GM19438 (cell line): ENCODE data around the gene ATP7B.
A peak's percentile ranks its signal among the peaks of the same experiment; 100 is the strongest.

ENCODE experiments used
- ATAC-seq: cut with Tn5 transposase; IDR thresholded peaks from one replicate; pipeline ENCODE4 v1.9.1; 2021; ENCODE audit warnings: low read depth; ENCODE audit not compliant: unreplicated experiment

Gene ATP7B

DNA sequence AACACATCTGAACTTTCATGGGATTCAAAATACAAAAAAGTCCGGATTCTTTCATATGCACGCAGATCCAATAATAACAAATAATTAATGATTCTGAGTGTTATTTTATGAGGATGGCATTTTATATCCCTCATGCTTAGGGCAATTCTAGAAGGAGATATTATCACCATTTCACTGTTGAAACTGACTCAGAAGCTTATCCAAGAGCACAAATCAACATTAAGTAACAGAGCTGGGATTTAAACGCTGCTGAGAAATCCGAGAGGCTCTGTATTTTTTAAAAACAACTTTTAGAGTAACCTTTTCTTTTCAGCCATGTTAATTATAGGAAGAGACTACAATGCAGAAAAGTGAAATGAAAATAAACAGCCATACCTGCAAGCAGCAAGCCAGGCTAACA, 30.3 kb downstream of the ATP7B start:
- no peak for ATAC-seq

GRCh38 chr13:51978796-51979556, 32.3 kb downstream of the ATP7B start:
- no peak for ATAC-seq

DNA sequence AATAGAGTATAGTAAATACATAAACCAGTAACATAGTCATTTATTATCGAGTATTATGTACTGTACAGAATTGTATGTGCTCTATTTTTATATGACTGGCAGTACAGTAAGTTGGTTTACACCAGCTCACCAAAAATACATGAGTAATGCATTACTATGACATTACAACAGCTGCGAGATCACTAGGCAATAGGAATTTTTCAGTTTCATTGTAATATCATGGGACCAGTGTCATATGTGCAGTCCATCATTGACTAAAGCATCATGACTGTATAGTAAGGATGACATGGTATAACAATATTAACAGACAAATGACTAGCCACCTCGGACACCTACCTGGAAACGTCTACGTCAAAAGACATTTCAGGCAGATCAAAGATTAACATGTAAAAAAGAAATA, 33.6 kb downstream of the ATP7B start:
- no peak for ATAC-seq

GRCh38 chr13:51976890-51977289, 34.4 kb downstream of the ATP7B start:
- no peak for ATAC-seq

- no peak for ATAC-seq
Measured at GRCh38 chr13:51976423-51976822, 34.8 kb downstream of the ATP7B start.

- ATAC-seq, result no peak
Measured at GRCh38 chr13:51974482-51974881, 36.8 kb downstream of the ATP7B start.

DNA sequence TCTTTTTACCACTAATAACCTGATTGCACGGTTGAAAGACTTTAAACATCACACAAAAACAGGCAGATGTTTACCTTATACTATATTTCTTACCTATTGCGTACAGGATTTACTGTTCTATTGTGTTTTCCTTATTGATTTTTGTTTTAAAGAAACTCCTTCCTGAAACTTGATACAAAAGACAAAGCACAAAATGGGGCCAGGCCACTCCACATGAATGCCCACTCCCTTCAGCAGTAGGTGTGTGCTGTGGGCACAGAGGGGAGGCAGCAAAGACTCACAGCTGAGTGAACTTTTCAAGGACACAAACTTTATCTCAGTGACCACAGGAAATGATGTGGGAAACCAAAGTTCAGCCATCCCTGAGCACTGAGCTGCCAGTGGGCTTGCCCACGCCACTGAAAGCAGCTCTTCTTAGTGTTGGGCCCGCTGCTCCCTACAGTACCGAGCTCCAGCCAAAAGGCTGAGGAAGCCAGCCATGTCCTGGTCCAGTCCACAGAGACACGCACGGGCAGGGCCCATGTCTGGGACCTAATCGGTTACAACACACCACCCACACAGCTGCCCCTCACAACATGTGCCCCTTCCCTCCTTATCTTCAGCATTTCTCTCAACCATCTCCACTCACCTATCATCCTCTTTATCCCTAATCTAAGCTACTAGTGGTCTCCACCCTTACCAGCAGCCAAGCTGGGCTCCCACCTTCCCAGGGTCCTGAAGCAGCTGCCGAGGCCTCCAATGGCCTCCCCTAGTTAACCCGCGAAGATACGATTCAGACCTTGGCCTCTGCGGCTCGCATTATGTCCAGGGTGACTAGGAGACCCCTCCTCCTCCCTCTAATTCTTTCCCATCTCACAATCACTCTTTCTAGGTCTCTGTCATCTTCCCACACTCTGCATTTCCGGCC, 39.5 kb downstream of the ATP7B start:
- no peak for ATAC-seq

- ATAC-seq, result no peak
Measured at GRCh38 chr13:51970349-51970748, 40.9 kb downstream of the ATP7B start.

- ATAC-seq, result no peak
Measured at GRCh38 chr13:51967482-51968446, 43.5 kb downstream of the ATP7B start.

DNA sequence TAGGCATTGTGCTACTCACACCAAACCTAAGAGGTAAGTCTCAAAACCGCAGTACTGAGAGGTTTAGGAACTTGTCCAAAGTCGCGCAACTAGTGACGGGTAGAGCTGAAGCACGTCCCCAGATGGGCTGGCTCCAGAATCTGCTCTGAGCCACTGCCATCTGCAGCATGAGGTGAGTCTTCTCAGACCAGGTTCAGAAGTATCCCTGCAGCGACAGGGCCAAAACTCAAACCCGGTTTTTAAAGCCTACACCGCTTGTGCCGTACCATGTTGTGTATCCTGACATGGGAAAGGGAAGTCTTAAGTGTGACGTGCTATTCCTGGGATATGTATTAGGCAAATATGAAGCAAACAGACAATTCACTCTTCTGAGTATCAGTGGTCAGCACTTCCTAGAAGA, 45.1 kb downstream of the ATP7B start:
- ATAC-seq, result no peak

- ATAC-seq, result no peak
Measured at GRCh38 chr13:51961493-51962403, 49.5 kb downstream of the ATP7B start.

GRCh38 chr13:51960766-51961165, 50.5 kb downstream of the ATP7B start:
- ATAC-seq, result no peak

- peak; percentile 86 for ATAC-seq
Measured at GRCh38 chr13:51959773-51960172, 51.5 kb downstream of the ATP7B start.

- ATAC-seq, result no peak
Measured at GRCh38 chr13:51958217-51958547, 53.1 kb downstream of the ATP7B start.

GRCh38 chr13:51957377-51958216, 53.7 kb downstream of the ATP7B start:
- no peak for ATAC-seq

DNA sequence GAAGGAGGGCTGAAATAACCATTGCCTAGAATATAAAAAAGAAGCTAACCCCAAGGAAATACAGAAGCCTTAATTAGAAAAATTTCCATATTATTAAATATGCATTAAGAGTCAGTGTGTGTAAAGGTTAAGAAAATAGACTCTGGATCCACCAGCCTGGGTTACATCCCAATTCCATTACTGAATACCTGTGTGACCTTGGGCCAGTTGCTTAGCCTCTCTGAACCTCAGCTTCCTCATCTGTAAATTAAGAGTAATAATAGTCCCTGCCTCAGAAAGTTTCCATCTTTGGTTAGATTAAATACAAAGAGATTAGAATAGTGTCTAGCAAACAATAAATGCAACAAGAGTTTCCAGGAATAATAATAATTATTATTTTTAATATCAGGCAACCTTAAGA, 54.5 kb downstream of the ATP7B start:
- no peak for ATAC-seq

GRCh38 chr13:51955816-51956603, 55.2 kb downstream of the ATP7B start:
- no peak for ATAC-seq

GRCh38 chr13:51955281-51955771, 55.9 kb downstream of the ATP7B start:
- no peak for ATAC-seq
